ENCODE data around the gene KCP. TPM values are rescaled to one million over a fixed set of nuclear protein-coding genes. Genes with fewer than 3 reads are reported as not detected.

Gene KCP
- total RNA-seq, 1 experiment from 2014 or later, result 9.9 TPM

DNA sequence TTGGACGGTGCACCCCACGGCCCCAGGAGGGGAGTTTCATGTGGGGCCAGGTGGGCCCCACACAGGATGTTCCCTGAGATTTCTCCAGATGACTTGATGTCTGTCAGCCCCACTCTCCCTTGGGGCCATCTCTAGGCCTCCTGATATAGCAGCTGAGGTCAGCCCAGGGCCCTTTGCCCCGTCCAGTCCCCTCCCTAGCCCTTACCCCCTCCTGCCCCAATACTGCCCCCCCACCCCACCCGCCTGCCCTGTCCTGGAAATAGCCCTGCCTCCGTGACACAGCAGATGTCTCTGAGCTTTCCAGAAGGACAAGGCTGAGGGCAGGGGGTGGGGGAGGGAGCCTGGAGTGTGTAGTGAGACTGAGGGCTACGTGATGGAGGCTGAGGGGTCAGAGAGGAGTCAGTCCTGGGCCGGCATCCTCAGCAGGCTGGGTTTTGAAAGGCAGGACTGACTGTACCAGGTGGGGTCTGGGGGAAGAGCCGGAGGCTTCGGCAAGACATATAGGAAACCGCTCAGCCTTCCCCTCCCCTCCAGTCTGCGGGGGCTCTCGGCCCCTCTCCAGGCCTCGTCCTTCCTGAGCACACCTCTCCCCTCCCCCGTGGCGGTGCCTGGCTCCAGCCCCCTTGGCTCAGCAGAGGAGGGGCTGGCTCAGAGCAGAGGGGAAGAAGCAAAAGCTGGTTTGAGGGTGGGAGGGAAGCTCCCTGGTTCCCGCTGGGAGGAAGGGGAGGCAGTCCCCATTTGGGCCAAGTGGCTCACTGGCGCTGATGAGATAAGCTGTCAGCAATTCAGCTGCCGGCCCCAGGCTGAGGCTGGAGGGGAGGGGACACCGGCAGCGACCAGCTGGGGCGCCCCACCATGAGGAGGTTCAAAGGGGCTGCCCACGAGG, 78.3 kb downstream of the KCP start:
- no TSS peak for BruUV-seq (replicated peaks)
- no peaks in the 10 kb centered on the region for H3K9me3 ChIP-seq (ENCODE audit: insufficient read depth, low read depth)
- no peak overlapping the region for H3K4me3 ChIP-seq
- no peak for TF ChIP-seq EZH2 (IDR thresholded peaks at IDR 0.05; ENCODE audit: low read depth)
- TF ChIP-seq, protein P1, sequence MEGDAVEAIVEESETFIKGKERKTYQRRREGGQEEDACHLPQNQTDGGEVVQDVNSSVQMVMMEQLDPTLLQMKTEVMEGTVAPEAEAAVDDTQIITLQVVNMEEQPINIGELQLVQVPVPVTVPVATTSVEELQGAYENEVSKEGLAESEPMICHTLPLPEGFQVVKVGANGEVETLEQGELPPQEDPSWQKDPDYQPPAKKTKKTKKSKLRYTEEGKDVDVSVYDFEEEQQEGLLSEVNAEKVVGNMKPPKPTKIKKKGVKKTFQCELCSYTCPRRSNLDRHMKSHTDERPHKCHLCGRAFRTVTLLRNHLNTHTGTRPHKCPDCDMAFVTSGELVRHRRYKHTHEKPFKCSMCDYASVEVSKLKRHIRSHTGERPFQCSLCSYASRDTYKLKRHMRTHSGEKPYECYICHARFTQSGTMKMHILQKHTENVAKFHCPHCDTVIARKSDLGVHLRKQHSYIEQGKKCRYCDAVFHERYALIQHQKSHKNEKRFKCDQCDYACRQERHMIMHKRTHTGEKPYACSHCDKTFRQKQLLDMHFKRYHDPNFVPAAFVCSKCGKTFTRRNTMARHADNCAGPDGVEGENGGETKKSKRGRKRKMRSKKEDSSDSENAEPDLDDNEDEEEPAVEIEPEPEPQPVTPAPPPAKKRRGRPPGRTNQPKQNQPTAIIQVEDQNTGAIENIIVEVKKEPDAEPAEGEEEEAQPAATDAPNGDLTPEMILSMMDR (conservative IDR thresholded peaks at IDR 0.05), result no peak
- peaks cover 7% of the 10 kb centered on the region for H3F3A ChIP-seq (ENCODE audit: insufficient read depth, low read depth)
- peaks cover 43% of the 10 kb centered on the region for H3K4me1 ChIP-seq (replicated peaks; ENCODE audit: insufficient read depth)
- H3K36me3 ChIP-seq (ENCODE audit: low read depth), result no peaks in the 10 kb centered on the region
- CTCF ChIA-PET, result interaction anchor here (1.5 kb wide), 1 partner anchor 30 kb away, joined by 3 read pairs; the partner anchor contains the start of gene ATP6V1F
- no peak overlapping the region for H2AFZ ChIP-seq
- H3K4me2 ChIP-seq, result no peak overlapping the region
- H3K9me2 ChIP-seq (ENCODE audit: insufficient read depth), result no peaks in the 10 kb centered on the region
- H3K27me3 ChIP-seq (ENCODE audit: insufficient read depth, low read depth), result no peaks in the 10 kb centered on the region
- no peak overlapping the region for H3K27ac ChIP-seq
- intact Hi-C loops (cut with micrococcal nuclease; ENCODE audit: unreplicated experiment), result loop anchor here (5.0 kb wide), 1 partner anchor 60 kb away; no protein-coding TSS in a partner anchor
- no peaks in the 10 kb centered on the region for H4K20me1 ChIP-seq (ENCODE audit: insufficient read depth)
- DNase-seq, result no peak
- POLR2A ChIA-PET (ENCODE audit: unreplicated experiment), result interaction anchor here (0.7 kb wide), 1 partner anchor 386 kb away, joined by 6 read pairs; no protein-coding TSS in a partner anchor
- no peaks in the 10 kb centered on the region for H3K79me2 ChIP-seq (ENCODE audit: low read depth)

DNA sequence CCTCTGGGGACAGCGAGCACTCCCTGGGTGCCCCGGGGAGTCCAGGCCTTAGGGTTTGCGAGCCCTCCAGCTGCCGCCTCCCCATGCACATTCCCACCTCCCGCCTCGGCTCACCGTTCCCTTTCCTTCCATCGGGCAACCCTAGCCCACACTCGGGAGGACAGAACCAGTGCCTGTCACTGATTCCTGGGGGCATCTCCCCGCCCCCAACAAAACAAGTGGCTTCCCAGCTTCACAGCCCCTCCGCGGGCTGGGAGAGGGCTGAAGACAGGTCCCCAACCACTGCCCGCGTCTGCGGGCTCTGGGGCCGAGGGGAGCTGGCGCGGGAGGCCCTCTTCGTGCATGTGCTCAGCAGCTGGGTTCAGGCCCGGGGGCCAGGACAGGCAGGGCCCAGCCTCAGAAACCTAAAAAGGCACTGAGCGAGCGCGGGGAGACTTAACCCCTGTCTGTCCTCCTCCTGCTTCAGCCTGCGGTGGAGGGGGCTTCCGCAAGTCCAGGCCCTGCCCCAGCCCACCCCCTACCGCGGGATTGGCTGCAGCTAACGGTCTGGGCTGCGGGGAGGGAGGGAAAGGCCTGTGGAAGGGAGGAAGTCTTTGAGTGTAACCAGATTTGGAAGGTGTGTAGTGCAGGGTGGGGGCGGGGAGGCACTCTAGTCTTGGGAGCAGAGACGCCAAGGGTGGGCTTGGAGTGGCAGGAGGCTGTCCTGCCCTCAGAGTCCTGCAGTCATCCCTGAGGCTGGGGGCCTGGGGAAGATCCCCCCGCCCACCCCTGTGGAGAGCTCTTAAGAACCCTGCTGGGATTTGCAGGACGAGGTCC, 79.1 kb downstream of the KCP start:
- Histone ChIP-seq H4K20me1 (ENCODE audit: insufficient read depth) (no peaks in the 10 kb centered on the region), H3K4me3 (no peak overlapping the region), H3K4me1 (replicated peaks; ENCODE audit: insufficient read depth) (peaks cover 52% of the 10 kb centered on the region), H3K9me2 (ENCODE audit: insufficient read depth) (no peaks in the 10 kb centered on the region), H3K27ac (no peak overlapping the region), H3F3A (ENCODE audit: insufficient read depth, low read depth) (peaks cover 14% of the 10 kb centered on the region), H3K4me2 (0 out of 2 replicates have a peak overlapping the region, but pooled peaks have one; percentile 74), H3K36me3 (ENCODE audit: low read depth) (no peaks in the 10 kb centered on the region), H2AFZ (no peak overlapping the region), H3K79me2 (ENCODE audit: low read depth) (no peaks in the 10 kb centered on the region), H3K9me3 (ENCODE audit: insufficient read depth, low read depth) (no peaks in the 10 kb centered on the region), H3K27me3 (ENCODE audit: insufficient read depth, low read depth) (no peaks in the 10 kb centered on the region)
- ChIA-PET POLR2A (ENCODE audit: unreplicated experiment) (interaction anchor here (0.7 kb wide), 1 partner anchor 387 kb away, joined by 6 read pairs; no protein-coding TSS in a partner anchor), CTCF (interaction anchor here (1.5 kb wide), 1 partner anchor 31 kb away, joined by 3 read pairs; the partner anchor contains the start of gene ATP6V1F)
- no TSS peak for BruUV-seq (replicated peaks)
- intact Hi-C loops (cut with micrococcal nuclease; ENCODE audit: unreplicated experiment), result loop anchor here (5.0 kb wide), 1 partner anchor 61 kb away; no protein-coding TSS in a partner anchor
- peak in 1 of 2 experiments; percentile 32 for DNase-seq
- TF ChIP-seq, protein P1 (conservative IDR thresholded peaks at IDR 0.05), result no peak
- no peak for TF ChIP-seq EZH2 (IDR thresholded peaks at IDR 0.05; ENCODE audit: low read depth)

Measured in PC-9 (cell line).